H9 (cell line): ENCODE measurements around the gene GCH1. TPM values are rescaled to one million over a fixed set of nuclear protein-coding genes. Genes with fewer than 3 reads are reported as not detected.

Experiments
- DNase-seq: peaks from one replicate; pipeline ENCODE4 v3.0.0-alpha.2; 2017
- H2AFZ ChIP-seq: one replicate; pipeline ENCODE4 v1.6.1; 2013; ENCODE audit warnings: mild to moderate bottlenecking, low read length, control low read depth, moderate library complexity
- H2AK5ac ChIP-seq: 2 replicates; pipeline ENCODE4 v1.6.1; 2013; ENCODE audit warnings: low read length, control low read depth, mixed read lengths; ENCODE audit not compliant: insufficient read length
- H2BK120ac ChIP-seq: one replicate; pipeline ENCODE4 v1.6.1; 2013; ENCODE audit warnings: low read depth, mild to moderate bottlenecking, low read length, control low read depth, inconsistent platforms; ENCODE audit not compliant: poor library complexity, severe bottlenecking
- H2BK12ac ChIP-seq: 2 replicates; pipeline ENCODE4 v1.6.1; 2013; ENCODE audit warnings: low read length, control low read depth, mixed read lengths, low read depth; ENCODE audit not compliant: insufficient read length
- H2BK15ac ChIP-seq: 2 replicates; pipeline ENCODE4 v1.6.1; 2013; ENCODE audit warnings: low read depth, low read length, control low read depth
- H2BK20ac ChIP-seq: one replicate; pipeline ENCODE4 v1.6.1; 2013; ENCODE audit warnings: low read depth, mild to moderate bottlenecking, low read length, control low read depth, inconsistent platforms; ENCODE audit not compliant: poor library complexity, severe bottlenecking
- H2BK5ac ChIP-seq: 2 replicates; pipeline ENCODE4 v1.6.1; 2013; ENCODE audit warnings: low read length, control low read depth, mixed read lengths; ENCODE audit not compliant: insufficient read length
- H3K14ac ChIP-seq: 2 replicates; pipeline ENCODE4 v1.6.1; 2013; ENCODE audit warnings: low read length, control low read depth; ENCODE audit not compliant: insufficient read depth
- H3K18ac ChIP-seq: 2 replicates; pipeline ENCODE4 v1.6.1; 2013; ENCODE audit warnings: low read depth, mild to moderate bottlenecking, mixed read lengths, low read length, control low read depth; ENCODE audit not compliant: insufficient read length
- H3K23ac ChIP-seq: 2 replicates; pipeline ENCODE4 v1.6.1; 2013; ENCODE audit warnings: low read length, control low read depth, mixed read lengths, low read depth; ENCODE audit not compliant: insufficient read length
- H3K23me2 ChIP-seq: 2 replicates; pipeline ENCODE4 v1.6.1; 2013; ENCODE audit warnings: low read depth, mild to moderate bottlenecking, mixed read lengths, low read length, control low read depth; ENCODE audit not compliant: insufficient read length, poor library complexity, severe bottlenecking
- H3K27ac ChIP-seq: 2 replicates; pipeline ENCODE4 v1.5.1; 2013; ENCODE audit warnings: low read length, control low read depth, mixed read lengths, low read depth; ENCODE audit not compliant: insufficient read length
- H3K27me3 ChIP-seq: 2 replicates; pipeline ENCODE4 v1.6.1; 2013; ENCODE audit warnings: low read length, control low read depth, inconsistent platforms; ENCODE audit not compliant: insufficient read depth
- H3K4ac ChIP-seq: 2 replicates; pipeline ENCODE4 v1.6.1; 2013; ENCODE audit warnings: low read depth, mild to moderate bottlenecking, control low read depth, inconsistent platforms, low read length, moderate library complexity
- H3K4me1 ChIP-seq: 2 replicates; pipeline ENCODE4 v1.6.1; 2013; ENCODE audit warnings: low read length, control low read depth, inconsistent platforms; ENCODE audit not compliant: insufficient read depth
- H3K4me2 ChIP-seq: 2 replicates; pipeline ENCODE4 v1.6.1; 2013; ENCODE audit warnings: low read length, control low read depth, mixed read lengths; ENCODE audit not compliant: insufficient read length, insufficient read depth
- H3K56ac ChIP-seq: 2 replicates; pipeline ENCODE4 v1.6.1; 2013; ENCODE audit warnings: low read depth, mild to moderate bottlenecking, mixed read lengths, low read length, control low read depth; ENCODE audit not compliant: insufficient read length
- H3K79me1 ChIP-seq: 2 replicates; pipeline ENCODE4 v1.6.1; 2013; ENCODE audit warnings: low read depth, mild to moderate bottlenecking, moderate library complexity, low read length, control low read depth, inconsistent platforms; ENCODE audit not compliant: insufficient read depth, poor library complexity, severe bottlenecking
- H3K79me2 ChIP-seq: 2 replicates; pipeline ENCODE4 v1.6.1; 2013; ENCODE audit warnings: low read length, control low read depth, inconsistent platforms; ENCODE audit not compliant: insufficient read depth
- H3K9ac ChIP-seq: 2 replicates; pipeline ENCODE4 v1.6.1; 2013; ENCODE audit warnings: low read length, control low read depth, mixed read lengths; ENCODE audit not compliant: insufficient read length; ENCODE audit errors: extremely low read depth
- H3K9me3 ChIP-seq: one replicate; pipeline ENCODE4 v1.6.1; 2013; ENCODE audit warnings: low read depth, low read length, inconsistent platforms; ENCODE audit not compliant: control insufficient read depth
- H3T11ph ChIP-seq: one replicate; pipeline ENCODE4 v1.6.1; 2013; ENCODE audit warnings: mild to moderate bottlenecking, low read length, control low read depth, inconsistent platforms
- H4K20me1 ChIP-seq: one replicate; pipeline ENCODE4 v1.6.1; 2013; ENCODE audit not compliant: control insufficient read depth, insufficient read length, insufficient read depth
- H4K5ac ChIP-seq: 2 replicates; pipeline ENCODE4 v1.6.1; 2013; ENCODE audit warnings: low read depth, mild to moderate bottlenecking, mixed read lengths, low read length, control low read depth; ENCODE audit not compliant: insufficient read length
- H4K8ac ChIP-seq: replicated peaks from 2 replicates; pipeline ENCODE4 v1.6.1; 2013; ENCODE audit warnings: low read length, control low read depth, mixed read lengths, low read depth; ENCODE audit not compliant: insufficient read length
- H4K91ac ChIP-seq: 2 replicates; pipeline ENCODE4 v1.6.1; 2013; ENCODE audit warnings: low read depth, mild to moderate bottlenecking, moderate library complexity, mixed read lengths, low read length, control low read depth; ENCODE audit not compliant: insufficient read length
- H3K27ac Mint-ChIP-seq, 3 experiments: 2 replicates in 2 of 3; 3 replicates in 1 of 3; pipeline ENCODE4 v1.8.0; 2020 to 2021; ENCODE audit warnings: mixed read lengths in 3 of 3, mild to moderate bottlenecking in 1 of 3, moderate library complexity in 1 of 3
- H3K27me3 Mint-ChIP-seq: 2 replicates; pipeline ENCODE4 v1.8.0; 2021; ENCODE audit warnings: low read depth, mild to moderate bottlenecking, moderate library complexity, mixed read lengths
- H3K36me3 Mint-ChIP-seq, 3 experiments: 2 replicates in 2 of 3; 3 replicates in 1 of 3; pipeline ENCODE4 v1.8.0; 2020 to 2021; ENCODE audit warnings: low read depth in 3 of 3, mixed read lengths in 3 of 3; ENCODE audit not compliant: insufficient read depth in 1 of 3
- H3K4me1 Mint-ChIP-seq, 2 experiments: 2 replicates each; pipeline ENCODE4 v1.8.0; 2020; ENCODE audit warnings: mixed read lengths in 2 of 2
- H3K4me3 Mint-ChIP-seq, 2 experiments: 2 replicates in 1 of 2; 3 replicates in 1 of 2; pipeline ENCODE4 v1.8.0; 2020 to 2021; ENCODE audit warnings: mild to moderate bottlenecking in 2 of 2, mixed read lengths in 2 of 2, moderate library complexity in 1 of 2
- H3K9me3 Mint-ChIP-seq, 2 experiments: 2 replicates in 1 of 2; 3 replicates in 1 of 2; pipeline ENCODE4 v1.8.0; 2020; ENCODE audit warnings: mild to moderate bottlenecking in 2 of 2, mixed read lengths in 2 of 2, moderate library complexity in 1 of 2
- WGBS: extraction: QIAGEN DNeasy Blood & Tissue Kit; methylation state at CpG from one replicate; pipeline ENCODE4 v1.1.7; 2013; ENCODE audit warnings: missing lambda C conversion rate, low lambda C conversion rate, mixed read lengths; ENCODE audit not compliant: insufficient read length; ENCODE audit errors: extremely low coverage; 5-methylcytosine and 5-hydroxymethylcytosine counted together
- total RNA-seq: library from RNA; stranded (reverse); gene quantifications from 2 replicates; pipeline ENCODE4 v1.2.1, GENCODE V29; 2021
- TF ChIP-seq, protein P1 (sequence below): fragments of 200-600 bp; sonication (generic); conservative IDR thresholded peaks from 3 replicates; pipeline ENCODE4 v1.8.0; 2021; ENCODE audit warnings: antibody characterized with exemption, mild to moderate bottlenecking

The GCH1 gene
- total RNA-seq, 1 experiment from 2014 or later = 7.7 TPM

DNA sequence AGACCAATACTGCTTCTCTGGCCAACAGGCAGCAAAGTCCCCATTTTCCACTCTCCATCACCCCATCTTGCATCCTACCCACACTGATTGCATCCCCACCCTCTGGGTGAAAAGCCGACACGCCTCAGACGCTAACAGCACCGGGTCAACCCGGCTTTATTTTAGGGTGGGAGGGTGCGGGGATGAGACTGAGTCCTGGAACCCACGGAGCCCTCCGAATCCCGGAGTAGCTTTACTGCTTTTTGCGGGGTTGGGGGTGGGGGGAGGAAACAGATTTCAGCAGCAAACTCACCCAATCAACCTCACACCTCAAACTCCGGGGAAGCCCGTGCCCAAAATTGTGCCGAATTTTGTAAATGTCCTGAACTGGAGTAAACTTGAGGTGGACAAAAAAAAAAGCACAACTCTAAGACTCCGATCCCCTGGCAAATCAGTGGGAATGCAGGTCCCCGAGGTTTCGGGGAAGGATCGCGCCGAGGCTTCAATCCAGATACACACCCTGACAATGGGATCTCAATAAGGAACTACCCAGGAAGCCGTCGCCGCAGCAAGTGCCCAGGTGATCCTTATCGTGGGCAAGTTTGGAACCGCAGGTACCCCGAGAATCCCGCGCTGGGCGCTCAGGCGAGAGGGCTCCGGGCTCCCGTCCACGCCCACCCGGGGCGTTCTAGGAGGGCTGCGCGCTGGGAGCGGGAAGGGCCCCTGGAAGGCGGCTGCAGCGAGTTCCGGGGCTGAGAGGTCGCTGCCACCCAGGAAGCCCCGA is 1.1 kb downstream of the GCH1 start:
- Histone ChIP-seq H3K9ac (no peak overlapping the region), H4K8ac (no peak overlapping the region), H3K4me1 (no peaks in the 10 kb centered on the region), H3K18ac (no peak overlapping the region), H2BK12ac (no peak overlapping the region), H2BK15ac (no peak overlapping the region), H2BK5ac (no peak overlapping the region), H3K79me2 (no peaks in the 10 kb centered on the region), H3K14ac (no peak overlapping the region; the same call in 1 of the 2 replicates), H3K9me3 (no peaks in the 10 kb centered on the region), H3K4me2 (peak overlapping the region; percentile 90), H3K27me3 (peaks cover 13% of the 10 kb centered on the region; the same call in 1 of the 2 replicates), H2AFZ (no peak overlapping the region), H4K5ac (no peak overlapping the region), H3K23ac (no peak overlapping the region), H3K56ac (no peak overlapping the region), H4K20me1 (no peaks in the 10 kb centered on the region), H2BK20ac (no peak overlapping the region), H3K27ac (no peak overlapping the region), H3K79me1 (no peaks in the 10 kb centered on the region), H4K91ac (no peak overlapping the region), H3T11ph (no peak overlapping the region), H3K23me2 (peaks cover 9% of the 10 kb centered on the region), H2AK5ac (no peak overlapping the region), H3K4ac (no peak overlapping the region), H2BK120ac (no peak overlapping the region)
- no peaks in the 10 kb centered on the region; a peak in 1 of 7 replicates for H3K36me3 Mint-ChIP-seq
- no peaks in the 10 kb centered on the region for H3K9me3 Mint-ChIP-seq
- no CpG with 5 or more reads among the region's 42 CpGs for WGBS
- H3K27me3 Mint-ChIP-seq = peaks cover 43% of the 10 kb centered on the region
- TF ChIP-seq, protein P1, sequence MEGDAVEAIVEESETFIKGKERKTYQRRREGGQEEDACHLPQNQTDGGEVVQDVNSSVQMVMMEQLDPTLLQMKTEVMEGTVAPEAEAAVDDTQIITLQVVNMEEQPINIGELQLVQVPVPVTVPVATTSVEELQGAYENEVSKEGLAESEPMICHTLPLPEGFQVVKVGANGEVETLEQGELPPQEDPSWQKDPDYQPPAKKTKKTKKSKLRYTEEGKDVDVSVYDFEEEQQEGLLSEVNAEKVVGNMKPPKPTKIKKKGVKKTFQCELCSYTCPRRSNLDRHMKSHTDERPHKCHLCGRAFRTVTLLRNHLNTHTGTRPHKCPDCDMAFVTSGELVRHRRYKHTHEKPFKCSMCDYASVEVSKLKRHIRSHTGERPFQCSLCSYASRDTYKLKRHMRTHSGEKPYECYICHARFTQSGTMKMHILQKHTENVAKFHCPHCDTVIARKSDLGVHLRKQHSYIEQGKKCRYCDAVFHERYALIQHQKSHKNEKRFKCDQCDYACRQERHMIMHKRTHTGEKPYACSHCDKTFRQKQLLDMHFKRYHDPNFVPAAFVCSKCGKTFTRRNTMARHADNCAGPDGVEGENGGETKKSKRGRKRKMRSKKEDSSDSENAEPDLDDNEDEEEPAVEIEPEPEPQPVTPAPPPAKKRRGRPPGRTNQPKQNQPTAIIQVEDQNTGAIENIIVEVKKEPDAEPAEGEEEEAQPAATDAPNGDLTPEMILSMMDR = no peak
- H3K4me1 Mint-ChIP-seq = peaks cover 7 to 8% of the 10 kb centered on the region in 2 experiments
- no peak for DNase-seq
- H3K4me3 Mint-ChIP-seq = peak overlapping the region; percentile 72 to 85
- H3K27ac Mint-ChIP-seq = no peak overlapping the region
